ENCODE measurements around the gene FTSJ1.
"Not testable (repeated sequence)": the region's sequence is repeated elsewhere in the genome, so short reads cannot be mapped to it uniquely, and the experiment has no call there.

Gene FTSJ1

GRCh38 chrX:48525853-48526252 is 49.9 kb downstream of the FTSJ1 start:
- DNase-seq (ENCODE audit: low read depth in 2 of 2), result not testable (repeated sequence)

- no peak for DNase-seq (ENCODE audit: low read depth in 2 of 2)
Observed at GRCh38 chrX:48530736-48531135, 54.7 kb downstream of the FTSJ1 start.

GRCh38 chrX:48531358-48531959 is 55.5 kb downstream of the FTSJ1 start:
- DNase-seq (ENCODE audit: low read depth in 2 of 2), result no peak

- DNase-seq (ENCODE audit: low read depth in 2 of 2), result no peak
Observed at GRCh38 chrX:48532161-48532560, 56.2 kb downstream of the FTSJ1 start.

- no peak for DNase-seq (ENCODE audit: low read depth in 2 of 2)
Observed at GRCh38 chrX:48533165-48533564, 57.2 kb downstream of the FTSJ1 start.
